SU-DHL-6 (cell line): ENCODE measurements around the gene PRAMEF1.

Experiments used
- H2AFZ ChIP-seq: fragments of 200-600 bp; sonication (generic); 2 replicates; pipeline ENCODE4 v1.6.1; 2014; ENCODE audit warnings: low read depth, mild to moderate bottlenecking, moderate library complexity, mixed read lengths, antibody characterized with exemption, low read length; ENCODE audit not compliant: severe bottlenecking
- H3F3A ChIP-seq: fragments of 200-600 bp; shearing (Covaris generic); 2 replicates; pipeline ENCODE4 v1.6.0; 2016; ENCODE audit warnings: antibody characterized with exemption, mild to moderate bottlenecking; ENCODE audit not compliant: insufficient read depth
- H3K27ac ChIP-seq: fragments of 200-600 bp; sonication (generic); 2 replicates; pipeline ENCODE4 v1.5.1; 2016; ENCODE audit warnings: low read depth, mild to moderate bottlenecking, low read length, moderate library complexity, mixed read lengths
- H3K27me3 ChIP-seq: fragments of 200-600 bp; sonication (generic), shearing (Covaris generic); 2 replicates; pipeline ENCODE4 v1.6.0; 2014; ENCODE audit warnings: mild to moderate bottlenecking, low read length
- H3K36me3 ChIP-seq: fragments of 200-600 bp; sonication (generic); 2 replicates; pipeline ENCODE4 v1.6.1; 2014; ENCODE audit warnings: mild to moderate bottlenecking, low read length, mixed read lengths
- H3K4me2 ChIP-seq: fragments of 300-600, 200-600 bp; shearing (Covaris generic), sonication (generic); 2 replicates; pipeline ENCODE4 v1.6.0; 2014; ENCODE audit warnings: low read length, low read depth, mild to moderate bottlenecking; ENCODE audit not compliant: poor library complexity, severe bottlenecking
- H3K4me3 ChIP-seq: fragments of 200-600 bp; sonication (generic); 2 replicates; pipeline ENCODE4 v1.5.1; 2014; ENCODE audit warnings: antibody characterized with exemption, low read length, mild to moderate bottlenecking, mixed read lengths; ENCODE audit not compliant: insufficient read depth, poor library complexity, severe bottlenecking
- H3K79me2 ChIP-seq: fragments of 200-600 bp; sonication (generic); 2 replicates; pipeline ENCODE4 v1.6.1; 2014; ENCODE audit warnings: mild to moderate bottlenecking, low read length, moderate library complexity; ENCODE audit not compliant: insufficient read depth
- H3K9ac ChIP-seq: fragments of 200-600 bp; sonication (generic); 2 replicates; pipeline ENCODE4 v1.7.0; 2014; ENCODE audit warnings: mild to moderate bottlenecking, low read length
- H3K9me2 ChIP-seq: fragments of 200-600 bp; sonication (generic); replicated peaks from 2 replicates; pipeline ENCODE4 v1.6.1; 2014; ENCODE audit warnings: low read length; ENCODE audit not compliant: insufficient read depth
- H3K9me3 ChIP-seq: fragments of 200-600 bp; sonication (generic); 2 replicates; pipeline ENCODE4 v1.6.1; 2014; ENCODE audit warnings: low read length, mixed read lengths; ENCODE audit not compliant: insufficient read depth
- H4K20me1 ChIP-seq: fragments of 200-600 bp; sonication (generic); 2 replicates; pipeline ENCODE4 v1.6.1; 2014; ENCODE audit warnings: low read depth, mild to moderate bottlenecking, antibody characterized with exemption, low read length, moderate library complexity, mixed read lengths
- CTCF ChIP-seq: fragments of 200-600 bp; sonication (generic); IDR thresholded peaks from one replicate; pipeline ENCODE4 v1.5.1; 2017; ENCODE audit warnings: antibody characterized with exemption, mild to moderate bottlenecking, low read length, moderate library complexity; ENCODE audit not compliant: insufficient read depth, poor library complexity, severe bottlenecking
- EZH2phosphoT487 ChIP-seq: fragments of 200-600 bp; sonication (generic), shearing (Covaris generic); conservative IDR thresholded peaks from 2 replicates; pipeline ENCODE4 v1.6.1; 2018; ENCODE audit warnings: mild to moderate bottlenecking, antibody characterized with exemption, low read length, moderate library complexity, mixed read lengths

The PRAMEF1 gene

GRCh38 chr1:12761781-12762180, 29.4 kb upstream of the PRAMEF1 start:
- Histone ChIP-seq H3F3A (no peaks in the 10 kb centered on the region), H3K79me2 (no peaks in the 10 kb centered on the region), H3K9me2 (no peaks in the 10 kb centered on the region), H3K4me2 (no peak overlapping the region), H2AFZ (no peak overlapping the region), H3K9ac (no peak overlapping the region), H3K4me3 (no peak overlapping the region), H3K36me3 (no peaks in the 10 kb centered on the region), H3K27ac (no peak overlapping the region), H4K20me1 (no peaks in the 10 kb centered on the region), H3K9me3 (no peaks in the 10 kb centered on the region), H3K27me3 (no peaks in the 10 kb centered on the region)
- TF ChIP-seq EZH2phosphoT487, result no peak
- no peak for TF ChIP-seq CTCF

DNA sequence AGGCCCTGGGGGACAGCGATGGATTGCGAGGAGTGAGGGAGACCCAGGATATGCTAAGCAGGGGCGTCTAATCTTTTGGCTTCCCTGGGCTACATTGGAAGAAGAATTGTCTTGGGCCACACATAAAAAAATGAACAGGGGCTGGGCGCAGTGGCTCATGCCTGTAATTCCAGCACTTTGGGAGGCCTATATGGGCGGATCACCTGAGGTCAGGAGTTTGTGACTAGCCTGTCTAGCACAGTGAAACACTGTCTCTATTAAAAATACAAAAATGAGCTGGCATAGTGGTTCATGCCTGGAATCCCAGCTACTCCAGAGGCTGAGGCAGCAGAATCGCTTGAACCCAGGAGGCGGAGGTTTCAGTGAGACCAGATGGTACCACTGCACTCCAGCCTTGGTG, 28.4 kb upstream of the PRAMEF1 start:
- Histone ChIP-seq H3K4me2 (no peak overlapping the region), H3K79me2 (no peaks in the 10 kb centered on the region), H3K9me3 (no peaks in the 10 kb centered on the region), H3K9ac (no peak overlapping the region), H3K36me3 (no peaks in the 10 kb centered on the region), H3K9me2 (no peaks in the 10 kb centered on the region), H3K4me3 (no peak overlapping the region), H2AFZ (no peak overlapping the region), H3K27ac (no peak overlapping the region), H3F3A (no peaks in the 10 kb centered on the region), H3K27me3 (no peaks in the 10 kb centered on the region), H4K20me1 (no peaks in the 10 kb centered on the region)
- no peak for TF ChIP-seq EZH2phosphoT487
- no peak for TF ChIP-seq CTCF

DNA sequence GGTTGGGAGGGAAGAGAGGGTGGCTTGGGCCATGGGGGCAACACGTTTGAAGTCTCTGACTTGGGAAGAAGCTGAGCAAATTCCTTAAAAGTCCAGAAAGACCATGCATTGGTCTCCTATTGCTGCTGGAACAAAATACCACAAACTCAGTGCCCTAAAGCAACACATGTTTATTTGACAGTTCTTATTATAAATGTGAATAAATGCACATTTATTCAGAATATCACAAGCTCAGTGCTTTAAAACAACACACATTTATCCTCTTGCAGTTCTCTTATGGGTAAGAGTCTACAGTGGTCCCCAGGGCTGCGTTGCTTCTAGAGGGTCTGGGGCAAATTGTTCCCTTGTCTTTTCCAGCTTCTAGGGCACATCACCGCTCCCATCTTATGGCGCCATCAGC, 27.7 kb upstream of the PRAMEF1 start:
- no peak overlapping the region for H3K4me2 ChIP-seq
- no peak overlapping the region for H3K4me3 ChIP-seq
- H2AFZ ChIP-seq, result no peak overlapping the region
- TF ChIP-seq CTCF (no peak), EZH2phosphoT487 (no peak)
- H3K27me3 ChIP-seq, result no peaks in the 10 kb centered on the region
- no peaks in the 10 kb centered on the region for H3K36me3 ChIP-seq
- H3F3A ChIP-seq, result no peaks in the 10 kb centered on the region
- no peaks in the 10 kb centered on the region for H4K20me1 ChIP-seq
- no peak overlapping the region for H3K27ac ChIP-seq
- no peaks in the 10 kb centered on the region for H3K9me2 ChIP-seq
- no peak overlapping the region for H3K9ac ChIP-seq
- H3K79me2 ChIP-seq, result no peaks in the 10 kb centered on the region
- H3K9me3 ChIP-seq, result no peaks in the 10 kb centered on the region

DNA sequence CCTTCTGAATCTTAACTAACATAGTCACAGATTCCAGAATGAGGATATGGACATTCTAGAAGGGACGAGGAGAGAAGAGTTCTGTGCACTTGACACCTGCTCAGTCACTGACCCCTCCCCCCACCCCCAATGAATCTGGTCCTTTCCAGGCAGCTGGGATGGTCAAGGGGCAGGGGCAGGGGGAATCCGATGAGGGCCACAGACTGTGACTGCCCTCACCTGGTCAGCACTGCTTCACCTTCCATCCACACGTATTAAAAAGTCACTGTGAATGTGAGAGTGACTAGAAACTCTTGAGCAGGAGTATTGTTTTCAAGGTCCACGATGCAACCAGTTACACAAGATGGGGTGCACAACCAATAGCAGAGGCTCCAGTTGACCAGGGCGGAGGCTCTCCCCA, 27.2 kb upstream of the PRAMEF1 start:
- H3K36me3 ChIP-seq, result no peaks in the 10 kb centered on the region
- H3K9ac ChIP-seq, result no peak overlapping the region
- H3K4me2 ChIP-seq, result no peak overlapping the region
- no peaks in the 10 kb centered on the region for H3F3A ChIP-seq
- H3K4me3 ChIP-seq, result no peak overlapping the region
- no peaks in the 10 kb centered on the region for H4K20me1 ChIP-seq
- H3K79me2 ChIP-seq, result no peaks in the 10 kb centered on the region
- no peak for TF ChIP-seq CTCF
- no peak for TF ChIP-seq EZH2phosphoT487
- no peaks in the 10 kb centered on the region for H3K9me3 ChIP-seq
- H2AFZ ChIP-seq, result no peak overlapping the region
- no peak overlapping the region for H3K27ac ChIP-seq
- no peaks in the 10 kb centered on the region for H3K9me2 ChIP-seq
- no peaks in the 10 kb centered on the region for H3K27me3 ChIP-seq
